ENCODE data around the gene LIPN.

DNA sequence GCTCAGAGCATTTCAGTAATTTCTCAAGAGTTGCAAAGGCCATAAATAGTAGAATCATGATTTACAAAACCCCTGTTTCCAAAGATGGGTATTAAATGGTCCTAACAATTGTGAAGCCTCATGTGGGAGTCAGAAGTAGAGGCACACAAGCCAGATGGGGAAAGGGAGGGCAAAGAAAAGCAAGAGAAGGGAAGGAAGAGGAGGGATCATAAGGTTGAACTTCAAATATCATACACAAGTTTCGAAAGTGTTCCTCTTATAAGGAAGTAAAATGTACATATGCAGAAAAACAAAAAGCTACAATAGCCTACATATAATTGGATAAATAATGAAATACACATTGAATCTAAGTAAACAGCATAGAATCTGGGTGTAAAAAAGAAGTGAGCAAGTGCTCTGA is 6.0 kb downstream of the LIPN start:
- TF ChIP-seq POLR2AphosphoS5 (IDR thresholded peaks at IDR 0.05) (no peak), POLR2A (IDR thresholded peaks at IDR 0.05) (no peak)
- TF ChIP-seq, protein P1, sequence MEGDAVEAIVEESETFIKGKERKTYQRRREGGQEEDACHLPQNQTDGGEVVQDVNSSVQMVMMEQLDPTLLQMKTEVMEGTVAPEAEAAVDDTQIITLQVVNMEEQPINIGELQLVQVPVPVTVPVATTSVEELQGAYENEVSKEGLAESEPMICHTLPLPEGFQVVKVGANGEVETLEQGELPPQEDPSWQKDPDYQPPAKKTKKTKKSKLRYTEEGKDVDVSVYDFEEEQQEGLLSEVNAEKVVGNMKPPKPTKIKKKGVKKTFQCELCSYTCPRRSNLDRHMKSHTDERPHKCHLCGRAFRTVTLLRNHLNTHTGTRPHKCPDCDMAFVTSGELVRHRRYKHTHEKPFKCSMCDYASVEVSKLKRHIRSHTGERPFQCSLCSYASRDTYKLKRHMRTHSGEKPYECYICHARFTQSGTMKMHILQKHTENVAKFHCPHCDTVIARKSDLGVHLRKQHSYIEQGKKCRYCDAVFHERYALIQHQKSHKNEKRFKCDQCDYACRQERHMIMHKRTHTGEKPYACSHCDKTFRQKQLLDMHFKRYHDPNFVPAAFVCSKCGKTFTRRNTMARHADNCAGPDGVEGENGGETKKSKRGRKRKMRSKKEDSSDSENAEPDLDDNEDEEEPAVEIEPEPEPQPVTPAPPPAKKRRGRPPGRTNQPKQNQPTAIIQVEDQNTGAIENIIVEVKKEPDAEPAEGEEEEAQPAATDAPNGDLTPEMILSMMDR (IDR thresholded peaks at IDR 0.05), result no peak

All from breast epithelium (tissue), 3 donors.